Esophagus squamous epithelium (tissue), 5 donors: Measurements from ENCODE around the gene PPP1R7. TPM values are rescaled to one million over a fixed set of nuclear protein-coding genes. Genes with fewer than 3 reads are reported as not detected.

Experiments
- DNase-seq: peaks from one replicate; lab custom pipeline; 2025; lab: John Stamatoyannopoulos, UW
- H3K27ac ChIP-seq, 4 donors: fragments of 200-600 bp; sonication (generic); one replicate each; pipeline ENCODE4 v1.5.1; 2016 to 2019; ENCODE audit warnings: mild to moderate bottlenecking in 1 of 4
- H3K27me3 ChIP-seq, 4 donors: fragments of 200-600 bp; sonication (generic); 1 replicate in 3 of 4; 2 replicates in 1 of 4; pipeline versions ENCODE4 v1.5.1 to v1.6.0; 2017 to 2021; ENCODE audit warnings: antibody characterized with exemption in 1 of 4
- H3K36me3 ChIP-seq, 3 donors: fragments of 200-600 bp; sonication (generic); one replicate each; pipeline ENCODE4 v1.5.1; 2016 to 2019
- H3K4me1 ChIP-seq, 3 donors: fragments of 200-600 bp; sonication (generic); one replicate each; pipeline ENCODE4 v1.5.1; 2017 to 2019
- H3K4me3 ChIP-seq, 4 donors: fragments of 200-600 bp; sonication (generic); 1 replicate in 3 of 4; 2 replicates in 1 of 4; pipeline ENCODE4 v1.5.1; 2016 to 2019; ENCODE audit warnings: mild to moderate bottlenecking in 2 of 4, moderate library complexity in 1 of 4
- H3K9me3 ChIP-seq, 3 donors: fragments of 200-600 bp; sonication (generic); one replicate each; pipeline ENCODE4 v1.5.1; 2016 to 2019
- CTCF ChIP-seq, 6 experiments: fragments of 450-650 bp in 4 of 6; fragments of 200-600 bp in 2 of 6; sonication (generic) in 2 of 6; IDR thresholded peaks; one replicate each; pipeline ENCODE4 v1.5.1; 2016 to 2019; ENCODE audit warnings: antibody characterized with exemption in 6 of 6, mild to moderate bottlenecking in 4 of 6, moderate library complexity in 4 of 6
- POLR2A ChIP-seq, 4 donors: fragments of 450-650 bp; IDR thresholded peaks; one replicate each; pipeline ENCODE4 v1.6.1; 2017; ENCODE audit warnings: antibody characterized with exemption in 4 of 4, mild to moderate bottlenecking in 4 of 4, moderate library complexity in 3 of 4
- WGBS, 2 donors: methylation state at CpG; one replicate each; pipeline ENCODE4 v1.1.5; 2018; 5-methylcytosine and 5-hydroxymethylcytosine counted together
- intact Hi-C: fragments of 100-400 bp; cut with DNase I; formaldehyde crosslinking; loops from one replicate; pipeline ENCODE4 v1.15.0; 2022
- total RNA-seq, 4 donors: library from RNA; depleted of rRNA; stranded (reverse); fragments of >200 nt; gene quantifications; one replicate each; pipeline ENCODE4 v1.1.0, GENCODE V29; 2016
- donor health status: DM: yes; HTN: yes; CAD: no.

Gene PPP1R7
- total RNA-seq, 4 donors from 2014 or later, result 53.5 to 108 (median 63.3) TPM

GRCh38 chr2:241214209-241214608 lies 63.9 kb downstream of the PPP1R7 start:
- Histone ChIP-seq H3K9me3 (no peaks in the 10 kb centered on the region), H3K4me1 (peaks cover 7 to 20% (median 10%) of the 10 kb centered on the region in 3 donors), H3K27ac (no peak overlapping the region), H3K27me3 (peaks cover 0 to 12% (median 0%) of the 10 kb centered on the region in 4 donors), H3K4me3 (no peak overlapping the region), H3K36me3 (no peaks in the 10 kb centered on the region)
- no peak for DNase-seq
- TF ChIP-seq CTCF (IDR thresholded peaks at IDR 0.05) (no peak), POLR2A (IDR thresholded peaks at IDR 0.05) (no peak)
- WGBS, 2 donors, result 42 to 48% methylated on average over 3 to 10 of the region's 10 CpGs
- intact Hi-C loops, result no loop called here

- intact Hi-C loops, result no loop called here
- H3K27ac ChIP-seq, result no peak overlapping the region
- H3K4me1 ChIP-seq, result peaks cover 7 to 24% (median 12%) of the 10 kb centered on the region in 3 donors
- no peaks in the 10 kb centered on the region for H3K36me3 ChIP-seq
- H3K9me3 ChIP-seq, result no peaks in the 10 kb centered on the region
- peaks cover 0 to 12% (median 0%) of the 10 kb centered on the region in 4 donors for H3K27me3 ChIP-seq
- H3K4me3 ChIP-seq, result no peak overlapping the region
- WGBS, 2 donors, result no CpG with 5 or more reads among the region's 12 CpGs
- no peak for DNase-seq
- TF ChIP-seq CTCF (IDR thresholded peaks at IDR 0.05) (no peak), POLR2A (IDR thresholded peaks at IDR 0.05) (no peak)
Measured at GRCh38 chr2:241214766-241215165, 64.5 kb downstream of the PPP1R7 start.

GRCh38 chr2:241215421-241215820 lies 65.2 kb downstream of the PPP1R7 start:
- no peaks in the 10 kb centered on the region for H3K9me3 ChIP-seq
- H3K27ac ChIP-seq, result no peak overlapping the region
- no peak for DNase-seq
- H3K4me3 ChIP-seq, result no peak overlapping the region
- H3K36me3 ChIP-seq, result no peaks in the 10 kb centered on the region
- H3K4me1 ChIP-seq, result peaks cover 7 to 24% (median 12%) of the 10 kb centered on the region in 3 donors
- WGBS, 2 donors, result 0 to 20% methylated on average over 1 to 7 of the region's 9 CpGs
- peaks cover 0 to 12% (median 0%) of the 10 kb centered on the region in 4 donors for H3K27me3 ChIP-seq
- TF ChIP-seq POLR2A (IDR thresholded peaks at IDR 0.05), result no peak
- TF ChIP-seq CTCF (IDR thresholded peaks at IDR 0.05), result no peak
- intact Hi-C loops, result no loop called here

- Histone ChIP-seq H3K27me3 (peaks cover 0 to 11% (median 0%) of the 10 kb centered on the region in 4 donors), H3K4me1 (peaks cover 7 to 24% (median 12%) of the 10 kb centered on the region in 3 donors), H3K9me3 (no peaks in the 10 kb centered on the region), H3K36me3 (no peaks in the 10 kb centered on the region), H3K27ac (no peak overlapping the region), H3K4me3 (no peak overlapping the region)
- TF ChIP-seq CTCF (IDR thresholded peaks at IDR 0.05), result no peak
- no peak for TF ChIP-seq POLR2A (IDR thresholded peaks at IDR 0.05)
- intact Hi-C loops, result no loop called here
- DNase-seq, result no peak
- WGBS, 2 donors, result 38 to 67% methylated on average over 6 to 7 of the region's 14 CpGs
Measured at GRCh38 chr2:241216211-241216761, 66.0 kb downstream of the PPP1R7 start.

- TF ChIP-seq CTCF (IDR thresholded peaks at IDR 0.05), result peak in 1 of 6 experiments; percentile 5
- no peak for TF ChIP-seq POLR2A (IDR thresholded peaks at IDR 0.05)
- Histone ChIP-seq H3K27ac (peak overlapping the region; percentile 54 to 91 (median 84)), H3K27me3 (peaks cover 0 to 2% (median 0%) of the 10 kb centered on the region in 4 donors), H3K4me3 (peak overlapping the region; percentile 17 to 67 (median 52)), H3K36me3 (no peaks in the 10 kb centered on the region), H3K9me3 (no peaks in the 10 kb centered on the region), H3K4me1 (peaks cover 7 to 24% (median 12%) of the 10 kb centered on the region in 3 donors)
- intact Hi-C loops, result no loop called here
- no peak for DNase-seq
- 0% methylated on average over 1 to 20 of the region's 77 CpGs for WGBS, 2 donors
Measured at GRCh38 chr2:241217320-241218031, 67.2 kb downstream of the PPP1R7 start.
